Non-pigmented ciliary epithelial cell (primary cell): Measurements from ENCODE around the gene TNS2.

Source experiments
- DNase-seq: peaks from one replicate; pipeline ENCODE4 v3.0.0-alpha.2; 2010; ENCODE audit warnings: low read depth

The TNS2 gene

GRCh38 chr12:53113951-53114350, 64.1 kb downstream of the TNS2 start:
- DNase-seq: no peak
